ENCODE results near the gene ZSCAN22.

- TF ChIP-seq POLR2AphosphoS5 (IDR thresholded peaks at IDR 0.05) (no peak), POLR2A (IDR thresholded peaks at IDR 0.05) (no peak), CTCF (IDR thresholded peaks at IDR 0.05) (no peak)
Measured at GRCh38 chr19:58368561-58369360, 42.0 kb downstream of the ZSCAN22 start.

Measured in gastroesophageal sphincter (tissue), 3 donors.